B cell (primary cell): ENCODE results near the gene OLFM3. TPM values are rescaled to one million over a fixed set of nuclear protein-coding genes. Genes with fewer than 3 reads are reported as not detected.

ENCODE experiments used
- ATAC-seq: fragments of 200-7000 bp; cut with Tn5 transposase; one replicate; pipeline ENCODE4 v1.10.0; 2021; ENCODE audit warnings: low read depth, mild to moderate bottlenecking, moderate number of reproducible peaks, moderate library complexity
- CTCF ChIA-PET: fragments of 350-600 bp; sonication (Branson Sonifier 250); formaldehyde crosslinking; loops from one replicate; lab custom pipeline; 2021; ENCODE audit warnings: antibody characterized with exemption, inconsistent platforms; lab: Charles Lee
- POLR2A ChIA-PET: fragments of 350-600 bp; sonication (Branson Sonifier 250); formaldehyde crosslinking; loops from one replicate; lab custom pipeline; 2021; ENCODE audit warnings: antibody characterized with exemption; lab: Charles Lee
- DNase-seq: peaks from one replicate; pipeline ENCODE4 v3.0.0; 2013
- H2AFZ ChIP-seq: 2 replicates; pipeline ENCODE4 v1.6.1; 2012; ENCODE audit warnings: mild to moderate bottlenecking, low read depth, low read length; ENCODE audit not compliant: insufficient read depth, poor library complexity, severe bottlenecking
- H3K27ac ChIP-seq, 2 donors: 1 replicate in 1 of 2; 2 replicates in 1 of 2; pipeline ENCODE4 v1.5.1; 2012 to 2013; ENCODE audit warnings: low read length in 2 of 2, mild to moderate bottlenecking in 2 of 2, moderate library complexity in 1 of 2
- H3K27me3 ChIP-seq, 4 experiments: fragments of 200-600 bp in 1 of 4; sonication (generic) in 1 of 4; replicated peaks in 1 of 4; 1 replicate in 2 of 4; 2 replicates in 2 of 4; pipeline versions ENCODE4 v1.6.1 to v1.7.0; 2013 to 2016; ENCODE audit warnings: low read length in 3 of 4, mild to moderate bottlenecking in 2 of 4, mixed read lengths in 1 of 4, moderate library complexity in 1 of 4; ENCODE audit not compliant: insufficient read depth in 4 of 4, control insufficient read depth in 3 of 4; ENCODE audit errors: control extremely low read depth in 1 of 4
- H3K36me3 ChIP-seq, 2 experiments: replicated peaks in 1 of 2; 1 replicate in 1 of 2; 2 replicates in 1 of 2; pipeline versions ENCODE4 v1.6.1 to v1.7.1; 2013; ENCODE audit warnings: low read length in 1 of 2; ENCODE audit not compliant: insufficient read depth in 2 of 2, control insufficient read depth in 1 of 2; ENCODE audit errors: control extremely low read depth in 1 of 2, extremely low read depth in 1 of 2
- H3K4me1 ChIP-seq, 2 donors: fragments of 200-600 bp in 1 of 2; sonication (generic) in 1 of 2; 1 replicate in 1 of 2; 2 replicates in 1 of 2; pipeline versions ENCODE4 v1.5.1 to v1.6.1; 2013 to 2017; ENCODE audit warnings: low read length in 2 of 2; ENCODE audit not compliant: control insufficient read depth in 2 of 2, insufficient read depth in 2 of 2
- H3K4me2 ChIP-seq: replicated peaks from 2 replicates; pipeline ENCODE3; 2012; ENCODE audit warnings: mild to moderate bottlenecking, low read depth, low read length; ENCODE audit not compliant: poor library complexity, severe bottlenecking
- H3K4me3 ChIP-seq, 5 experiments: fragments of 200-600 bp in 1 of 5; sonication (generic) in 1 of 5; 1 replicate in 3 of 5; 2 replicates in 2 of 5; pipeline versions ENCODE4 v1.5.1 to v1.7.0; 2011 to 2016; ENCODE audit warnings: low read length in 4 of 5, mild to moderate bottlenecking in 4 of 5, low read depth in 2 of 5, control low read depth in 1 of 5, moderate library complexity in 1 of 5; ENCODE audit not compliant: insufficient read depth in 1 of 5; ENCODE audit errors: control extremely low read depth in 1 of 5, extremely low read depth in 1 of 5
- H3K79me2 ChIP-seq: fragments of 200-600 bp; sonication (generic); one replicate; pipeline ENCODE4 v1.6.0; 2016; ENCODE audit warnings: low read length; ENCODE audit not compliant: control insufficient read depth, insufficient read depth
- H3K9ac ChIP-seq: fragments of 200-600 bp; sonication (generic); 2 replicates; pipeline ENCODE4 v1.6.1; 2017; ENCODE audit warnings: mild to moderate bottlenecking, low read length, moderate library complexity
- H3K9me3 ChIP-seq, 3 donors: one replicate each; pipeline versions ENCODE4 v1.6.1 to v1.7.1; 2013; ENCODE audit warnings: low read length in 2 of 3; ENCODE audit not compliant: control insufficient read depth in 2 of 3, insufficient read depth in 1 of 3; ENCODE audit errors: control extremely low read depth in 1 of 3
- H4K20me1 ChIP-seq: 2 replicates; pipeline ENCODE4 v1.6.0; 2012; ENCODE audit warnings: mild to moderate bottlenecking, low read length; ENCODE audit not compliant: insufficient read depth, control insufficient read depth, poor library complexity, severe bottlenecking
- H3K27ac Mint-ChIP-seq: one replicate; pipeline ENCODE4 v1.8.0; 2021; ENCODE audit warnings: mixed read lengths
- H3K27me3 Mint-ChIP-seq: one replicate; pipeline ENCODE4 v1.8.0; 2021; ENCODE audit warnings: mixed read lengths
- H3K4me1 Mint-ChIP-seq: one replicate; pipeline ENCODE4 v1.8.0; 2021; ENCODE audit warnings: mixed read lengths
- H3K4me3 Mint-ChIP-seq: one replicate; pipeline ENCODE4 v1.8.0; 2021; ENCODE audit warnings: mixed read lengths
- H3K9me3 Mint-ChIP-seq: one replicate; pipeline ENCODE4 v1.8.0; 2022; ENCODE audit warnings: mixed read lengths; ENCODE audit not compliant: insufficient read depth
- CTCF ChIP-seq: fragments of 200-600 bp; IDR thresholded peaks from one replicate; pipeline ENCODE4 v1.8.0; 2022; ENCODE audit warnings: antibody characterized with exemption, mild to moderate bottlenecking
- EZH2 ChIP-seq: IDR thresholded peaks from 2 replicates; pipeline ENCODE4 v1.6.1; 2012; ENCODE audit warnings: borderline replicate concordance, low read depth, mild to moderate bottlenecking, moderate library complexity, low read length; ENCODE audit not compliant: insufficient read depth, poor library complexity, severe bottlenecking
- WGBS: methylation state at CpG from one replicate; pipeline ENCODE4 v1.1.5; 2013; ENCODE audit warnings: missing lambda C conversion rate; ENCODE audit not compliant: insufficient coverage; 5-methylcytosine and 5-hydroxymethylcytosine counted together
- intact Hi-C: fragments of 100-400 bp; cut with micrococcal nuclease; formaldehyde crosslinking; loops from one replicate; pipeline ENCODE4 v1.10.0; 2022
- polyA plus RNA-seq: library from polyadenylated mRNA; depleted of rRNA; stranded (reverse); fragments of >200 nt; gene quantifications from 2 replicates; pipeline ENCODE4 v1.2.3, GENCODE V29; 2012
- total RNA-seq, 2 donors: library from RNA; stranded (reverse); fragments of 120-200 nt in 1 of 2; gene quantifications; 1 replicate in 1 of 2; 2 replicates in 1 of 2; pipeline versions ENCODE4 v1.2.3 to v1.2.4, GENCODE V29; 2013 to 2022

OLFM3 gene
- total and polyA plus RNA-seq, 2 donors (not counting 1 experiment from before 2014, with no cell fraction given), result not detected

GRCh38 chr1:101852936-101853335, 143.8 kb downstream of the OLFM3 start:
- no peak overlapping the region for H3K4me3 Mint-ChIP-seq
- no peak for DNase-seq
- Histone ChIP-seq H3K9me3 (no peaks in the 10 kb centered on the region), H3K79me2 (no peaks in the 10 kb centered on the region), H4K20me1 (no peaks in the 10 kb centered on the region), H3K27ac (no peak overlapping the region), H2AFZ (no peak overlapping the region), H3K27me3 (no peaks in the 10 kb centered on the region), H3K4me1 (no peaks in the 10 kb centered on the region), H3K9ac (no peak overlapping the region), H3K36me3 (no peaks in the 10 kb centered on the region), H3K4me2 (no peak overlapping the region), H3K4me3 (no peak overlapping the region)
- ChIA-PET CTCF (no interaction called here), POLR2A (no interaction called here)
- intact Hi-C loops, result no loop called here
- H3K4me1 Mint-ChIP-seq, result no peaks in the 10 kb centered on the region
- no peaks in the 10 kb centered on the region for H3K9me3 Mint-ChIP-seq
- TF ChIP-seq EZH2 (no peak), CTCF (no peak)
- WGBS, result 90% methylated on average over 1 of the region's 1 CpG
- H3K27ac Mint-ChIP-seq, result no peak overlapping the region
- H3K27me3 Mint-ChIP-seq, result no peaks in the 10 kb centered on the region
- no peak for ATAC-seq

- no peaks in the 10 kb centered on the region for H3K4me1 ChIP-seq
- POLR2A ChIA-PET, result no interaction called here
- ATAC-seq (no peak), DNase-seq (no peak)
- no peaks in the 10 kb centered on the region for H3K79me2 ChIP-seq
- no peak overlapping the region for H3K9ac ChIP-seq
- H3K27me3 ChIP-seq, result peaks cover 0 to 5% (median 0%) of the 10 kb centered on the region in 4 experiments
- intact Hi-C loops, result no loop called here
- 55% methylated on average over 1 of the region's 1 CpG for WGBS
- H3K4me2 ChIP-seq, result no peak overlapping the region
- TF ChIP-seq EZH2, result no peak
- TF ChIP-seq CTCF, result no peak
- H3K4me3 ChIP-seq, result no peak overlapping the region
- CTCF ChIA-PET, result no interaction called here
- H3K27ac ChIP-seq, result no peak overlapping the region
- H3K4me3 Mint-ChIP-seq, result no peak overlapping the region
- no peak overlapping the region for H3K27ac Mint-ChIP-seq
- no peaks in the 10 kb centered on the region for H3K4me1 Mint-ChIP-seq
- no peaks in the 10 kb centered on the region for H3K36me3 ChIP-seq
- H4K20me1 ChIP-seq, result no peaks in the 10 kb centered on the region
- H3K9me3 Mint-ChIP-seq, result no peaks in the 10 kb centered on the region
- no peak overlapping the region for H2AFZ ChIP-seq
- no peaks in the 10 kb centered on the region for H3K9me3 ChIP-seq
- H3K27me3 Mint-ChIP-seq, result no peaks in the 10 kb centered on the region
Observed at GRCh38 chr1:101849356-101849755, 147.4 kb downstream of the OLFM3 start.
